Cardiac muscle cell (in vitro differentiated cells and primary cell): Measurements from ENCODE around the gene ZNF777. TPM values are rescaled to one million over a fixed set of nuclear protein-coding genes. Genes with fewer than 3 reads are reported as not detected.

Source experiments
- DNase-seq, 2 donors: peaks; one replicate each; pipeline versions ENCODE4 v3.0.0 to v3.0.0-alpha.2; 2010 to 2017; ENCODE audit warnings: low read depth in 1 of 2, low spot score in 1 of 2
- H3K27ac ChIP-seq: fragments of 200-600 bp; sonication (generic); 2 replicates; pipeline ENCODE4 v1.5.1; 2016
- H3K27me3 ChIP-seq: fragments of 200-600 bp; sonication (generic); 2 replicates; pipeline ENCODE4 v1.6.0; 2016; ENCODE audit warnings: control low read depth
- H3K36me3 ChIP-seq: fragments of 200-600 bp; sonication (generic); 2 replicates; pipeline ENCODE4 v1.5.1; 2016; ENCODE audit warnings: control low read depth
- H3K4me1 ChIP-seq: fragments of 200-600 bp; sonication (generic); 2 replicates; pipeline ENCODE4 v1.8.1; 2017; ENCODE audit warnings: low read depth, mild to moderate bottlenecking, mixed run types
- H3K4me3 ChIP-seq: fragments of 200-600 bp; sonication (generic); 2 replicates; pipeline ENCODE4 v1.5.1; 2016; ENCODE audit warnings: mild to moderate bottlenecking
- H3K9me3 ChIP-seq: fragments of 200-600 bp; sonication (generic); 2 replicates; pipeline ENCODE4 v1.5.1; 2017; ENCODE audit warnings: low read depth, mild to moderate bottlenecking, control low read depth
- CTCF ChIP-seq: IDR thresholded peaks from 2 replicates; pipeline ENCODE4 v1.5.1; 2012; ENCODE audit warnings: low read depth, mild to moderate bottlenecking, low read length
- polyA plus RNA-seq: library from polyadenylated mRNA; unstranded; fragments of >200 nt; fragmentation: Nextera tagmentation; extraction: Ambion mirVana; gene quantifications from 2 replicates; pipeline ENCODE4 v1.2.1, GENCODE V29; 2016
- total RNA-seq: library from RNA; depleted of rRNA; stranded (reverse); fragments of >200 nt; gene quantifications from 2 replicates; pipeline ENCODE4 v1.2.3, GENCODE V29; 2016

The ZNF777 gene
- total and polyA plus RNA-seq, 2 experiments from 2014 or later, result 19.5 to 20.0 TPM

DNA sequence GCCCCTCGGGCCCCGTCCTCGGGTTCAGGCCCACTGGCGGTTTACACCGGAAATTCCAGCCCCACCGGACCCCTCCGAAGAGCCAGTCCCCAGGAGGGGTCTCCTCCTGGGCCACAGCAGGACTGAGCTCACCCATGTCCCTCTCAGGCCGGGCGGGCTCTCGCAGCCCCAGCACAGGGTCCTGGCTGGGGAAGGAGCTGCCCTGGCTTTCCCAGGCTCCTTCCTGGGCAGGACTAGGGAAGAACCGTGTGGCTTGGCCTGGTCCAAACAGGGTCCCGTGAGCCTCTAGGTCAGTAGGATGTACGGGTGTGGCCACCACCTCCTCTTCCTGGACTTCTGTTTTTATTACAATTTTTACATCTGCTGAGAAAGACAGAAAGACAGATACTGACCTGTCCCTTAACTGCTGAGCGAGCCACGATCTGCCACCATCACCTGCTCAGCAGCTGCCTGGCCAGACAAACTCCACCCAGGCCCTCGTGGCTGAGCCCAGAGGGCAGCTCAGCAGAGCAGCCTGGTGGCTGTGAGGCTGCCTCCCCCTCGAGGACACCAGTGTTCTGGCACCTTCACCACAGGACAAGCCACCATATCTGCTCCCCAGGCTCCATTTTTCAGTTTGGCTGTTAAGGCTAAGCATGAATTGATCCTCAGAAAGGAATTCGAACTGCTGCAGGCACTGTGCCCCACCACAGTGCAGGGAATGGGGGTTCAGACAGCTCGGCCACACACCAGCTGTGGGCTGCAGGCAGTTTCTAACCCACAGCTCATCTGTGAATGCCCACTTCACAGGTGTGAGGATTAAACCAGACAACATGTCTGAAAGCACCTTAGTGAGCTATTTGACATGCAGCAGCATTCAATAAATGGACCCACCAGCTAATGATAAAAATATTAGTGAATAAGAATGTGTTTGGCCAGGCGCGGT, 14.5 kb upstream of the ZNF777 start:
- no peak for DNase-seq
- Histone ChIP-seq H3K27ac (no peak overlapping the region), H3K4me1 (no peaks in the 10 kb centered on the region), H3K36me3 (peaks cover 23% of the 10 kb centered on the region), H3K4me3 (no peak overlapping the region), H3K27me3 (no peaks in the 10 kb centered on the region), H3K9me3 (no peaks in the 10 kb centered on the region)
- TF ChIP-seq CTCF, result no peak

- H3K27ac ChIP-seq, result no peak overlapping the region
- peaks cover 23% of the 10 kb centered on the region for H3K36me3 ChIP-seq
- H3K27me3 ChIP-seq, result no peaks in the 10 kb centered on the region
- DNase-seq, result no peak
- TF ChIP-seq CTCF, result no peak
- H3K4me3 ChIP-seq, result no peak overlapping the region
- no peaks in the 10 kb centered on the region for H3K9me3 ChIP-seq
- no peaks in the 10 kb centered on the region for H3K4me1 ChIP-seq
Observed at GRCh38 chr7:149474309-149475120, 13.7 kb upstream of the ZNF777 start.

- H3K27me3 ChIP-seq, result no peaks in the 10 kb centered on the region
- H3K4me3 ChIP-seq, result no peak overlapping the region
- H3K36me3 ChIP-seq, result peaks cover 23% of the 10 kb centered on the region
- no peak overlapping the region for H3K27ac ChIP-seq
- TF ChIP-seq CTCF, result no peak
- H3K9me3 ChIP-seq, result no peaks in the 10 kb centered on the region
- no peaks in the 10 kb centered on the region for H3K4me1 ChIP-seq
- no peak for DNase-seq
Observed at GRCh38 chr7:149473251-149473650, 12.4 kb upstream of the ZNF777 start.

GRCh38 chr7:149471289-149471953, 10.6 kb upstream of the ZNF777 start:
- no peak overlapping the region for H3K27ac ChIP-seq
- no peaks in the 10 kb centered on the region for H3K4me1 ChIP-seq
- no peak overlapping the region for H3K4me3 ChIP-seq
- no peak for DNase-seq
- no peaks in the 10 kb centered on the region for H3K27me3 ChIP-seq
- TF ChIP-seq CTCF, result no peak
- H3K9me3 ChIP-seq, result no peaks in the 10 kb centered on the region
- peaks cover 15% of the 10 kb centered on the region for H3K36me3 ChIP-seq

DNA sequence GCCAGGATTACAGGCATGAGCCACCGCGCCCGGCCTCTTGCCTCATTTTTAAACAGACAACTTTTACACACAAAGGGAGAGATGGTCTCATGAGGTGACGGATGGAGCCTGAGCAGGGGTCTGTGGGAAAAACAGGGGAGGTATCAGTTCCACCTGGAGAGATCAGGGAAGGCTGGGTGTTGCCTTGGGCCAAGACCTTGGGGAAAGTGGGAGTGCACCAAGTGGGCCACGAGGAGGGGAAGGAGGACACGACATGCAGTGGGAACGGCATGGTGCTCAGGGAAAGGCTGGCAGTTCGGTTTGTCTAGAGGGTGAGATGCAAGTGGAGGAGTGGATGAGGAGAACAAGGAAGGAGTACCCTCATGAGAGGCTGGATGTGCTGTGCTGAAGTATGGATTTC, 8.9 kb upstream of the ZNF777 start:
- no peak overlapping the region for H3K4me3 ChIP-seq
- no peak for TF ChIP-seq CTCF
- no peaks in the 10 kb centered on the region for H3K4me1 ChIP-seq
- H3K27ac ChIP-seq, result no peak overlapping the region
- no peak for DNase-seq
- H3K36me3 ChIP-seq, result peaks cover 4% of the 10 kb centered on the region
- no peaks in the 10 kb centered on the region for H3K9me3 ChIP-seq
- H3K27me3 ChIP-seq, result no peaks in the 10 kb centered on the region
